Lung microvascular endothelial cell (primary cell): ENCODE measurements around the gene RACK1. TPM values are rescaled to one million over a fixed set of nuclear protein-coding genes. Genes with fewer than 3 reads are reported as not detected.

Experiments
- DNase-seq, 2 donors: peaks; one replicate each; pipeline versions ENCODE4 v3.0.0 to v3.0.0-alpha.2; 2010; ENCODE audit warnings: low read depth in 2 of 2
- total RNA-seq: library from RNA; depleted of rRNA; stranded (reverse); fragments of >200 nt; gene quantifications from 2 replicates; pipeline ENCODE4 v1.2.1, GENCODE V29; 2014

Gene RACK1
- total RNA-seq, 1 donor from 2014 or later = 5,265 TPM

DNA sequence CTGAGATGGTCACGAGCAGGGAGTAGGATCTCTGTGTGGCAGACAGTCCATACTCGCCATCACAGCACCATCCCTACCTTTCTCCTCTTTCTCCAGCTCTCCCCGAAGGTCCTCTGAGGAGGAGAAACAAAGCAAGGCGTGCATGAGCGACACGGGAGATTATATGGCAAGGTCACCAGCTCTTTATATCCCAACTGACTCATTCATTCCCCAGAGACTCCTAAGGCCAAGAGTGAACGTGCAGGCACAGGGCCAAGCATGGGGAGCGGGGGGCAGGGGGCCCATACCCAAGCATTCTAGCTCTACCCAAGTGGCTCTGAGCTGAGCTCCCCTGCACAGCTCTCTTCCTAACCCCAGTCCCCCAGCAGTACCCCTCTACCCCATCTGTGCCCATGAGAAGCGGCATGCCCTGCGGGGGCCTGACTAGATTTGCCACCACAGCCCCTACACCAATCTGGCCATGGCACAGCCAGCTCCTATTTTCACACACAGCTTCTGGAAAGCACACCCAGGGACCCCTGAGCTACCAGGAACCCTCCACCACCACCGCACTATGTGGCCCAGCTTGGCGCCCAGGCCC, 45.5 kb downstream of the RACK1 start:
- DNase-seq = no peak

DNA sequence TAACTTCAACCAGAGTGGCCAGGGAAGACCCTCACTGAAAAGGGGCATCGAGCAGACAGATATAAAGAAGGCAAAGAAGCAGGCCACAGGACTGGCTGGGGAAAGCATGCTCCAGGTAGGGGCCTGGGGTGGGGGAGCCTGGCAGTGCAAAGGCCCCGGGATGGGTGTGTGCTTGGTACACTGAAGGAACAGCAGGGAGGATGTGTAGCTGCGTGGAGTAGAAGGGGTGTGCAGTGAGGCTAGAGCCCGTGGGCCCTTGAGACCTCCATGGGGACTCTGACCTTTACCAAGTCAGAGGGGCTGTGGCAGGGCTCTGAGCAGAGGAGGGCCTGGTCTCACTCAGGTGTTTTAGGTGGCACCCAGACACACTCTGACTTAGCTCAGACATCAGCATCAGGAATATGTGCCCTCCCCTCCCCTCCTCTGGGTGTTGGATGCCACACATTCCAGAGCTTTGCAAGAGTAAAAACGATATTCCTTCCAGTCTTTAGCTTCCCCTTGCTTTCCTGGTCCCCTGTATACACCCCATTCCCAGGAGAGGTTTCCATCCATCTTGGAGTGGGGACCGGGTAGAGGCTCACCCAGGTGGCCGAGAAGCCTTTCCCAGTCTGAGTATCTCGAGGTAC, 46.3 kb downstream of the RACK1 start:
- no peak for DNase-seq

DNA sequence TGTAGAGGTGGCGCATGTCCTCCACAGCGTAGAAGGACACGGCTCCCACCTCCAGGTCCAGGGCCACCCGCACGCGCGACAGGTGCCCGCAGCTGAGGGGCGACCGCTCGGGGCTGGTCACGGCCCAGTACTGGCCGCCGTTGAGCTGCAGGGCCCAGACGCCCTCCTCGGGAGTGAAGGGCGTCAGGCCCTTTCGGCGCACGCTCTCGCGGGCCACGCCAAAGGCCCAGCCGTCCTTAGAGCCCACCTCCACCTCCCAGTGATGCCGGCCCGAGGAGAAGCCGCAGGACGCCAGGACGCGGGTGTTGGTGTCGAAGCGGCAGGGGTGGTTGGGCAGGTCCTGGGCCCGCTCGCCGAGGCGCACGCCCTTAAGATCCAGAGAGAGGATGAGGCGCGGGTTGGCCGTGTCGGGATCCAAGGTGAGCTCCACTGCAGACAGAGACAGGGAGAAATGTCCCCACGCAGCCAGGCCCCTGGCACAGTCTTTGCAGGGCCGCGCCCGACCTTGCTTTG, 48.4 kb downstream of the RACK1 start:
- no peak for DNase-seq

DNA sequence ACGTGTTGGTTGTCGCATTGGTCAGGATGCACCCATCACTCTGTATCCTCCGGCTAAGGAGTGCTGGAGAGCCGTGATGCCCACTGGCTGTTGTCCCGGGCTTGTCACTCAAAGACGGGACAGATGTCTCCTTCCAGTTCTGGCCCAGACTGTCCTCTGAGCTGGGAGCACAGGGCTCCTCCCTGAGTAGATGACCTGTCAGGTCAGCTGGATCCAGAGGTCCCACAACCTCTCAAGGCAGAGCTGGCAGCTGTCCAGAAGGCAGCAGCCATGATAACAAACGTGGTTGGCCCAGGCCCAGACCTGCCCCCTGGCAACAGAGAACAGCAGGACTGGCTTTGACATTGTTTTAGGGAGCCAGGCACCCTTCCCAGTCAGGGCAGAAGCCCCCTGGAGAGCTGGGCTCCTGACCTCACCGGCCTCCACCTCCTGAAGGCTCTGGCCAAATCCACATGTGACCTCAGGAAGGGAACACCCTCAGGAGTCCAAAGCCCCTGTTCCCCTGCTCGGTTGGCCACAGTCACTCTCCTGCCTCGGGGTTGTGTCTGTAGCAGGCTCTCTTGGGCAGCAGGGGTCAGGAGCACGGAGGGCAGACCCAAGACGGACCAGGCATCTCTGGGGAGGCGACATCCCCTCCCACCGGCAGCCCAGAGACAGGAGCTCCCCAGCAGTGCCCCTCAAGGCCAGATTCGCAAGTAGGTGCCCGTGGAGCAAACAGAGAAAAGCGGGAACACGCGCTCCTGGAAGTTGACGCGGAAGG, 49.0 kb downstream of the RACK1 start:
- no peak for DNase-seq

DNA sequence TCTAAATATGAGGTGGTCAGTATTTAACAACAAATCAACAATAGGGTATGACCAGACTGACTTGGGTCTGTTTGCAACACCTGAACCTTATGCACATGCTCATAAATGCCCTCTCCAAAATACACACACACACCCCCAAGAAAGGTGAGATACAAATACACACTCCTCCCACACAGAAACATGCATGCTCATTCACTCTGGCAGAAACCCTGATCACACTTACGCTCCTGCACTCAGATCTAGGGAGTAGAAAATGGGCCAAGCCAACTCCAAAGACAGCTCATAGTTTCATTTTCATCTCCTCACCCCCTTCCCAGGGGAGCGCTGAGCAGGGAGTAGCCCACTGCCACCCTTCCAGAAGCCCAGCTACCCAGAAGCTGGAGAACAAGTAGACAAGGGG, 50.0 kb downstream of the RACK1 start:
- DNase-seq = no peak

DNA sequence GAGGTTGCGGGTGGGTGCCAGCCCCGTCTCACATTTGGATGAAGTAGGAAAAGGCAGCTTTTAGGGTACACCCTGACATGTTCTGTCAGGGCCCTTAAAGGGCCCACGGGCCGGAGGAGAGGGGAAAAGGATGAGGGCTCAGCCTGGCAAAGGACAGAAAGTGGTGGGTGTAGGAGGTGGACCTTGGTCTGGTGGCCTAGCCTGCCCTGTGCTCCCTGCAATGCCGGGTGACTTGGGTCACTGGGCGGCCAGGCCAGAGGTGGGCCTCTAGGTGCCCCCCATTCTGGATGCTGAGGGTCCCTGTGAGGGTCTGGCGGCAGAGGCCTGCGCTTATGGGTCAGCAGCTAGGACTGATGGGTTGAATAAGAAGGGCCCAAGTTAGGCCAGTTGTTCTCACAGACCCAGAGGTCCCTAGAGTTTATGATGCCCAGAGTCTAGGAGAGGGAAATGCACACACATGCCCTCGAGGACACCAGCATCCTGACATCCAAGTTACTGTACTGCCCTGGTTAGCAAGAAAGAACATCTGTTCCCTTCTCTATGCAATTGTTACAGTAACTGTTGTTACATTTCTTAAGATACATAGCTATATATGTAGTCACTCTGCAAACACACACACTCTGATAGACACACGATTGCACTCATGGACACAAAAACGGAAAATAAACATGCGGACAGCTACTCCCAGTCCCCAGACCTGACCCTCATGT, 51.2 kb downstream of the RACK1 start:
- no peak for DNase-seq

DNA sequence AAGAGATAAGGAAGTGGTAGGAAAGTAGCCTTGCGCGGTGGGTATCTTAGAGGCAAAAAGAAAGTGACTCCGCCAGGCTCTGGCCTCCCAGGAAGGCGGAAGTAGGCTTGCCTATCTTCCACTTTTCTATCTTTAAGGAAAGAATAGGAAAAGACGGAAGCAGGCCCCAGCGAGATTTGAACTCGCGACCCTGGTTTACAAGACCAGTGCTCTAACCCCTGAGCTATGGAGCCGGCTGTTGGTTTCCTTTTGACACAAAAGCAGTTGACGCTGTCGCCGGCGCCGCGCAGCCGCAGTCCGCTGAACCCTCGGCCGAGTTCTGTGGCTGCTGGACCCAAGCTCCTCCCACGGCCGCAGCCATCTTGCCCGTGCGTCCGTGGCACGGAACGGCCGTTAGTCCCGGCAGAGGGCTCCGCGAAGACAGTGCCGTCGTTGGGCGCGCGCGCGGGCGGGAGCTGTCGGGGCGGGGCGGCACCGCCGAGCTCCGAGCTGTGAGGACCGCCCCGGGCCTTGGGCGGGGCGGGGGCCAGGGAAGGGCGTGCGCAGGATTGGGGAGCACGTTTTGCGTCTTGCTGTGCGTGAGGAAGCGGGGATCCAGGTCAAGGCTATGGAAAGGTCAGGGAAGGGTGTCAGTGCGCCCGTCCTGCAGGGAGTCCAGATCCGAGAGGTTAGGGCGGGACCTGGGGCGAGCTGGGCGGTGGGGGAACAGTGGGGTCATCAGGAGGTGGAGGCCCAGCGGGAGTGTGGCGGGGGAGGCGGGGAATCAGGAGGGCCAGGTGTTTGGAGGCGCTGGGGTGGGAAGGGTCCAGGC, 52.0 kb downstream of the RACK1 start:
- peak; percentile 96 for DNase-seq

DNA sequence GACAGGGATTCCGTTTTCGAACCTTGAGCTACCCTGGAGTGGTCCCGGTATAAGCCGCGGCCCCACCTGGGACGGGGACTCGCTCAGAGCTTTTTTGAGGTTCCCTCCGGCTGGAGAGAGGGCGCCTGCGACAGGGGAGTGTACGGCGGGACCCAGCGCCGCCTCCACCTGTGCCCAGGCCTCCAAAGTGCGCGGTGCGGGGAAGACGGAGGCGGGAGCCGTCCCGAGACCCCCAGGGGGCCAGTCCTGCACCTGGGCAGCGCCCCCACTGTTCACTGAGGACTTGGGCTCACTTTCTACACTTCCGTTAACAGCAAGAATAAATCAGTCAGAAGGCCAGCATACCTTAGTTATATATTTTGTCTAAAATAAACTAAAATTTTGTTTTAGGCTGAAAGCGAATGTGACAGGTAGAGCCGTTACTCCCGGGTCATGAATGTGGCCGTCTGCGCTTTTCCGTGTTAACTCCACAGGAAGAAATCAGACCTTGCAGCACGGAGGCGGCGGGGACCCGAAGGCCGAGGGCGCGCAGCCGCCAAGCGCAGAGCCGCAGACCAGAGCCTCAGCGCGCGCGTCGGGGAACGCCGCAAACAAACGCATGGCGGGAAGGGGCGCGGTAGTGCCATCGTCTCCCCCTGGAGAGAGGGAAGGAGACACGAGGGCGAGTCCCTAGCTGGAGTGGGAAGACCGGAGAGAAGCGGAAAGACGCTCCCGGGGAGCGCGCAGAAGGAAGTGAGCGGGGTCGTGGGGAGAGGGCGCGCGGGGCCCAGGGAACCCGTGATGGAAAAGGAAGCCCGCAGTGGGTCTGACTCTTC, 52.8 kb downstream of the RACK1 start:
- DNase-seq = peak; percentile 59 to 67

DNA sequence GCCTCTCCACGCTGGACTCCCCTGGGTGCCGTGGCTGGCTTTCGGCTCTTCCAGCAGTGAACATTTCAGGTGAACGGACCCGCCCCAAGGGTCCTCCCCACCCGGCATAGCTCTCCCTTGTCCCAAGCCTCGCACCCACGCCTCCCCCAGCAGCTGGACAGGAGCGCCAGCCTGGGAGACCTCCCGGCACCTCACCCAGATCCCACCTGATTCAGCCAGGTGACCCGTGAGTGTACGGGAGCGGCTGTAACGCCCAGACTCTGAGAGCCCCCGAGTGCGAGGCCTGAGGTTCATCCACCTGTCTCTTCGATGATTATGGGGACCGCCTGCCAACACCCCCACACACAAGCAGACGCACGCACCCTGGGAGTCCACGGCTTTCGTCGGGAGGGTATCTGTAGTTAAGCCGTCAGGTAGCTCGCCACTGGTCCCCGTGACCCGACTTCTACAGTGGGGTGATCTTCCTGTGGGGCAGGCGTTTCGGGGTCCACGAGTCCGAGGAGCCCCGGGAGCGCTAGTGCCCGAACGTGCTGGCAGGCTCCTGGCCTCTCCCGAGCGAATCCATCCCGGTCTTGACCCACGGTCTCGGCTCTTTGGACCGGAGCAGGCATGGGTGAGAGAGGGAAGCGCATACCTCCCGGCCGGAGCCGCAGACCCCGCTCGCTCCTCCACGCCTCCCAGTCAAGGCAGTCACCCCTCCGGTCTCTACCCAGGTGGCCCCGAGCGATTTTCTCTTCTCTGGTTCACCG, 53.6 kb downstream of the RACK1 start:
- peak; percentile 13 to 18 for DNase-seq

DNA sequence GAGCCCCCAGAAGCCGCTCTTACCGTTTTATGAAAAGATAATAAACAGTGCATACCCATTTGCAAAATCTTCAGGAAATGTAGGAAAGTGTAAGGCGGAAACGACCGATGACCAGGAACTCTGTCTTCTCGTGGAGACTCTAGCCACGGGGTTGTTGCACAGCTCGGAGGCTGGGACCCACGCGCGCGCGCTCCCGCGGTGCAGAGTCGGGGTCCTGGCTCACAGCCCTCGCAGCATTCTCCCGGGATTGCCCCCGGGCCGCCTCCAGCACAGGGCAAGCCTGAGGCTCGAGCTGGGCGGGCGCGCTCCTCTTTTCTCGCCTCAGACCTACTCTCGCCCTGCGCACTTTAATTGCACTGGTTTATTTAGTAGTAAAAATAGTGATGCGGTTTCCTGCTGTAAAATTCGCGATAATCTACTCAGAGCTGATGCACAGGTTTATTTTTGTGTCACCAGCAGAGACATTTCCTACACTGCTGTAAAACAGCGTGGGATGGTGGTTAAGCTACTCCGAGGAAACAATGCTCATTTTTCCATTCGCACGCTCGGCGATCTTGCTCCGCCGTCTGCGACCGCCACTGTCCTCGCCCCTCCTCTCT, 54.2 kb downstream of the RACK1 start:
- peak; percentile 51 to 65 for DNase-seq

DNA sequence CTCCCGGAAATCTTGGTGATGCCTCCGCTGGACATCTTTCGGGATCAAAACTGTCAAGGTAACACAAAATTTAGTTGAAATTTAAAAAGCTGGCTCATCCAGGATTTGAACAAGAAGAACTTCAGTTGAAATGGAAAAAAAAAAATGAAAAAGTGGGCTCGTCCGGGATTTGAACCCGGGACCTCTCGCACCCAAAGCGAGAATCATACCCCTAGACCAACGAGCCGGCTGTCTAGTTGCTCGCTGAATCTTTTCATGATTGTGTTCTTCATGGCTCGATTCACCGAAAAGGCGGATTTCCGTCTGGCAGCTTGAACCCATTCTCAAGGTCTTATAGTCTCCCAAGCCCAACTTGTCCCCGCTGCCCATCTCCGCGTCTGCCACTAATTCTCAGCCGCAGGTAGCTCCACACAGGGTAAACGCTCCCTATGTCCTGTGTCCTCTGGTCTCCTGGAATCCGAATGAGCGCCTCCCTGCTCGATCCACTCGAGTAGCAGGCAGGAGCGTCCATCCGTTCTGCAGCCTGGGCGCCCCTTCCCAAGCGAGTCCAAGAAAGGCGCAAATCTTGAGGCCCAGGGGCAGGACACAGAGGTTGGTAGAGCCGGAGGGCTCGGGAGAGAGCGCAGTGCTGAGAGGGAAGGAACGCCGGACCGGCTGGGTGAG, 54.9 kb downstream of the RACK1 start:
- peak; percentile 79 to 81 for DNase-seq

DNA sequence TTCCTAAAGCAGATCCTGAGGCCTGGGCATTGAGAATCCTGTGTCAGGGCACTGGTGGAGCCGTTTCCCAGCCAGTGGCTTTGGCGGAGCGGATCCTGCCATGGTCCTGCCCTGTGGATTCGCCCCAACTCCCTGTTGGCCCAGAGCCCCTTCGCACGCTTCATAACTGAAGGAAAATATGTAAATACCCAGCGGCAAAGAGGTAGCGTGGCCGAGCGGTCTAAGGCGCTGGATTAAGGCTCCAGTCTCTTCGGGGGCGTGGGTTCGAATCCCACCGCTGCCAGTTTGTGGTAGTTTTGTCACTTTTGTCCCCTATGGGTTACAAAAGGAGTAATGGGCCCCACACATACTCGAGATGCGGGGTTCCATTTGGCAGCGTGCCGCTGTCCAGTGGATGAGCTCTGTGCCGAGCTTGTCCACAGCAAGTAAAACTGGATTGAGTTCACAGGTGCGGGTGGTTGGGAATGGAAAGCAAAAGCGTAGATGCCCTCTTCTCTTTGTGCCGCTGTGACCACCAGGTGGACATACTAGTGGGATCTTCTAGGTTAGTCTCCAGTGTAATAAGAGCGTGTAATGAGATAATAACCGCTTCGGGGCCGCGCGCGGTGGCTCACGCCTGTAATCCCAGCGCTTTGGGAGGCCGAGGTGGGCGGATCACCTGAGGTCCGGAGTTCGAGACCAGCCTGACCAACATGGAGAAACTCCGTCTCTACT, 56.0 kb downstream of the RACK1 start:
- peak; percentile 79 to 84 for DNase-seq

DNA sequence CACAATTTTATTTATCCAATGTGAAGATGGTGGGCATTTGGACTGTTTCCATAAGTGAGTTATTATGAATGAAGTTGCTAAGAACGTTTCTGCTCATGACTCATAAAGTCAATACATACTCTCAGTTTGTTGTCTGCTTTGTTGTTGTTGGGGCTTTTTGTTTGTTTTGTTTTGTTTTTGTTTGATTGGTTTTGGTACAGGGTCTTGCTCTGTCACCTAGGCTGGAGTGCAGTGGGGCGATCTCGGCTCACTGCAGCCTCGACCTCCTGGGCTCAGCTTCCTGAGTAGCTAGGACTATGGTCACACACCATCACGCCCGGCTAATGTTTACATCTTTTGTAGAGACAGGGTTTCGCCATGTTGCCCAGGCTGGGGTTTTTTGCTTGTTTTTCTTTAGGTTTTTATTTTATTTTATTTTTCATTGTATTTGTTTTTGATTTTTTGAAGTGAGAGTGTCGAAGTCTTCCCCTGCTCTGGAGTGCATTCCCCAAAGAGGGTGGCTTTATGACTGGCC, 56.7 kb downstream of the RACK1 start:
- DNase-seq = no peak

Other genes starting within 250 kb of the RACK1 start
- gene BTNL9, start 203.6 kb downstream of the RACK1 start, total RNA-seq = under 0.01 TPM in 2 replicates
- gene OR2V1, start 112.7 kb downstream of the RACK1 start, total RNA-seq = not detected in 2 replicates
- gene OR2V2, start 96.3 kb downstream of the RACK1 start, total RNA-seq = not detected in 2 replicates
- 0.99 and 4.6 TPM in 2 replicates for gene TRIM7, start 38.7 kb downstream of the RACK1 start, total RNA-seq
- gene TRIM41, start 20.6 kb downstream of the RACK1 start, total RNA-seq = 6.1 and 10.3 TPM in 2 replicates
- gene TRIM52, start 17.2 kb upstream of the RACK1 start, total RNA-seq = 2.8 and 7.3 TPM in 2 replicates
- not detected in 2 replicates for gene OR4F3, start 123.4 kb upstream of the RACK1 start, total RNA-seq